ENCODE results near the gene ATP9B.

Gene ATP9B

DNA sequence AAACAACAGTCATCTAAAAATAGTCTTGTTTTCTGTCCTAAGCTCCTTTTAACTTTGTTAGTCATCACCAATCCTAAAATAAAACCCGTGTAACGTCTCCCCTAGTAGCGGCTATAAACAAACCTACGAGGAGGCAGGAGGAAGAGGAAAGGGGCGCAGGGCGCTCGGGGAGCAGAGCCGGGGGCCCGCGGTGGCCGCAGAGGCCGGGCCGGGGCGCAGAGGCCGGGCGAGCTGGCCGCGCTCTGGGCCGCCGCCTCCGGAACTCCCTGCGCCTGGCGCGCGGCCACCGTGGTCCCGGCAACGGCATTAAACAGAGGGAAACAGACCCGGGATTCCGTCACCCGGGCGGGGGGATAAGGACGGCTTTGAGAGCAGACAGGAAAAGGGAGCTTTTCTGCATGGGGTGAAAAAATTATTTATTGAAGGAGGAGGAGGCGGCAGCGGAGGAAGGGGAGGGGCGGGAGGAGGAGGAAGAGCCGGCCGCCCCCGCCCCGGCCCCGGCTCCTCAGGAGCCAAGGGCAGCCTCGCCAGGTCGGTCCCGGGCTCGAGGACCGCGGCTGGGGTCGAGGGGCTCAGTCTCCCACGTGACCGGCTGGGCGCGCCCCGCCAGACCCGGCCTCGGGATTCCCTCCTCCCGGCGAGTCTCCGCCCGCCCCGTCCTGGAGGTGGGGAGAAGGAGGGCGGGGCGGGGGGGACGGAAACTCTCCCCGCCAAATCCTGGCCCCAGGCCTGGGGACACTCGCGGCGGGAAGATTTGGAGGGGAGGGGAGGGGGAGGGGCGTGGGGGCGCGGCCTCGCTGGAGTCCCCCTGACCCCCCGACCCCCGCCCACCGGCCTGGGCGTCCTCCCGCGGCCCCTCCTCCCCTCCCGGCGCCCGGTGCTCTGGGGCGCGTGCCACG, 324.7 kb downstream of the ATP9B start:
- H3K4me3 ChIP-seq (ENCODE audit: insufficient read depth, low read depth, low read length, poor library complexity, severe bottlenecking): peak overlapping the region; percentile 73
- no peaks in the 10 kb centered on the region for H3K36me3 ChIP-seq (ENCODE audit: control insufficient read depth, insufficient read depth, low read length)
- DNase-seq: peak in 1 of 3 donors; percentile 49
- peak overlapping the region; percentile 54 for H3K27ac ChIP-seq (ENCODE audit: insufficient read depth, low read length, poor library complexity, severe bottlenecking)
- H3K9me3 ChIP-seq (ENCODE audit: control insufficient read depth, low read length): no peaks in the 10 kb centered on the region
- peaks cover 26% of the 10 kb centered on the region for H3K4me1 ChIP-seq (ENCODE audit: control insufficient read depth, insufficient read depth, low read length, poor library complexity, severe bottlenecking)
- H3K27me3 ChIP-seq (replicated peaks; ENCODE audit: control insufficient read depth, insufficient read depth, low read length, poor library complexity, severe bottlenecking): no peaks in the 10 kb centered on the region

DNA sequence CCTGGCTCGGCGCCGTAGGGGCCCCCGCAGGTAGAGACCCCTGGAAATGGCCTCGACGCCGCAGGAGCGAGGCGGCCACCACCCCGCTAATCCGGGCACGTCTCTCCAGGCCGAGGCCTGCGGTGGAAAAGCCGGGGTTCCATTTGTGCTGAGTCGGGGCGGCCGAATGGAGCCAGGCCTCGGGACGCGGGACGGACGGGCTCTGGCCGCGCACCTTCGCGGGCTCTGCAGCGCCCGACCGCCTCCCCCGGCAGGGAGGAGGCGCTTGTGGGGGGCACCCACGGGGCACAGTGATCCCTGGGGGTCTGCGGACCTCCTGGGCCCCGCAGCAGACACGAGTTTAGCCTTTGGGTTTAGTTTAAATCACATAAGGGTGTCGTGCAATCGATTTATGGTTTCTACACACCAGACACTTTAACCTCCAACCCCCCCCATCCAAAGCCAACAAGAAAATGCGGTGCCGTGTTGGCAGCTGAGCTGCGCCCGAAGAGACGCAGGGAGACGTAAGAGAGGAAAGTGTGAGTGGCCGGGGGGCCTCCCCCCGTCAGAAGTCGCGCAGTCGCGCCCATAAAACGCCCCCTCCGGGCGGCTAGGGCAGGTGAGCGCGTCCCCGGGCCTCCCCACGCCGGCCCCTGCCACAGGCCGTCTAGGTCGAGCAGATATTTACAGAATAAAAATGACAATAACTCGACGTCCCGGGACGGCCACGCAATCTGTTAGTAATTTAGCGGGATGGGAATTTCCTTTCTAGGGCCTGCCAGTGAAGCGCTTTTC, 325.5 kb downstream of the ATP9B start:
- Histone ChIP-seq H3K36me3 (ENCODE audit: control insufficient read depth, insufficient read depth, low read length) (no peaks in the 10 kb centered on the region), H3K27me3 (replicated peaks; ENCODE audit: control insufficient read depth, insufficient read depth, low read length, poor library complexity, severe bottlenecking) (no peaks in the 10 kb centered on the region), H3K27ac (ENCODE audit: insufficient read depth, low read length, poor library complexity, severe bottlenecking) (peak overlapping the region; percentile 54), H3K4me3 (ENCODE audit: insufficient read depth, low read depth, low read length, poor library complexity, severe bottlenecking) (peak overlapping the region; percentile 73), H3K4me1 (ENCODE audit: control insufficient read depth, insufficient read depth, low read length, poor library complexity, severe bottlenecking) (peaks cover 30% of the 10 kb centered on the region), H3K9me3 (ENCODE audit: control insufficient read depth, low read length) (no peaks in the 10 kb centered on the region)
- peak in 2 of 3 donors; percentile 43 to 55 for DNase-seq

DNA sequence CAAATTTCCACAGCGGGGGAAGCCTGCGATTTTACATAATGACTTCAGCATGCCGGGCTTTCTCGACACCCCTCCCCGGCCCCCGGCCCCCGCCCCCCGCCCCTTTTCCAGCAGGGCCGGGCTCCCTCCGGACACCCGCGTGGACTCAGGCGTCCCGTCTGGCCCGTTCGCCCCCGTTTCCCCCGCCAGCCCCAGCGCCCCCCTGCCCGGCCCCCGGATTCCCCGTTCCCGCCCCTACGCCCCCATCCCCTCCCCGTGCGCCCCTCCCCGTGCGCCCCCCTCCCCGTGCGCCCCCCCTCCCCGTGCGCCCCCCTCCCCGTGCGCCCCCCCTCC, 326.1 kb downstream of the ATP9B start:
- Histone ChIP-seq H3K4me1 (ENCODE audit: control insufficient read depth, insufficient read depth, low read length, poor library complexity, severe bottlenecking) (peaks cover 30% of the 10 kb centered on the region), H3K27ac (ENCODE audit: insufficient read depth, low read length, poor library complexity, severe bottlenecking) (no peak overlapping the region), H3K9me3 (ENCODE audit: control insufficient read depth, low read length) (no peaks in the 10 kb centered on the region), H3K4me3 (ENCODE audit: insufficient read depth, low read depth, low read length, poor library complexity, severe bottlenecking) (peak overlapping the region; percentile 73), H3K27me3 (replicated peaks; ENCODE audit: control insufficient read depth, insufficient read depth, low read length, poor library complexity, severe bottlenecking) (no peaks in the 10 kb centered on the region), H3K36me3 (ENCODE audit: control insufficient read depth, insufficient read depth, low read length) (no peaks in the 10 kb centered on the region)
- DNase-seq: no peak

DNA sequence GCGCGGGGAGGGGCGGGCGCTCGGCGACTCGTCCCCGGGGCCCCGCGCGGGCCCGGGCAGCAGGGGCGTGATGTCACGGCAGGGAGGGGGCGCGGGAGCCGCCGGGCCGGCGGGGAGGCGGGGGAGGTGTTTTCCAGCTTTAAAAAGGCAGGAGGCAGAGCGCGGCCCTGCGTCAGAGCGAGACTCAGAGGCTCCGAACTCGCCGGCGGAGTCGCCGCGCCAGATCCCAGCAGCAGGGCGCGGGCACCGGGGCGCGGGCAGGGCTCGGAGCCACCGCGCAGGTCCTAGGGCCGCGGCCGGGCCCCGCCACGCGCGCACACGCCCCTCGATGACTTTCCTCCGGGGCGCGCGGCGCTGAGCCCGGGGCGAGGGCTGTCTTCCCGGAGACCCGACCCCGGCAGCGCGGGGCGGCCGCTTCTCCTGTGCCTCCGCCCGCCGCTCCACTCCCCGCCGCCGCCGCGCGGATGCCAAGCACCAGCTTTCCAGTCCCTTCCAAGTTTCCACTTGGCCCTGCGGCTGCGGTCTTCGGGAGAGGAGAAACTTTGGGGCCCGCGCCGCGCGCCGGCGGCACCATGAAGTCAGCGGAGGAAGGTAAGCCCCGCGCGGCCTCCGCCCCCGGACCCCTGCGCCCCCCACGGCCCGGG, 326.7 kb downstream of the ATP9B start, which contains the start of gene NFATC1:
NFATC1 (plus strand) TSS at position 170 of the 644 bp plus-strand sequence; CDS start at position 465, 295 bp downstream.
- no peaks in the 10 kb centered on the region for H3K9me3 ChIP-seq (ENCODE audit: control insufficient read depth, low read length)
- H3K4me1 ChIP-seq (ENCODE audit: control insufficient read depth, insufficient read depth, low read length, poor library complexity, severe bottlenecking): peaks cover 31% of the 10 kb centered on the region
- H3K27me3 ChIP-seq (replicated peaks; ENCODE audit: control insufficient read depth, insufficient read depth, low read length, poor library complexity, severe bottlenecking): no peaks in the 10 kb centered on the region
- peak within 1 kb of the TSS; percentile 65 for H3K27ac ChIP-seq (ENCODE audit: insufficient read depth, low read length, poor library complexity, severe bottlenecking)
- DNase-seq: peak; percentile 73 to 76 (median 73)
- H3K4me3 ChIP-seq (ENCODE audit: insufficient read depth, low read depth, low read length, poor library complexity, severe bottlenecking): peak within 1 kb of the TSS; percentile 74
- H3K36me3 ChIP-seq (ENCODE audit: control insufficient read depth, insufficient read depth, low read length): no peaks in the 10 kb centered on the region

DNA sequence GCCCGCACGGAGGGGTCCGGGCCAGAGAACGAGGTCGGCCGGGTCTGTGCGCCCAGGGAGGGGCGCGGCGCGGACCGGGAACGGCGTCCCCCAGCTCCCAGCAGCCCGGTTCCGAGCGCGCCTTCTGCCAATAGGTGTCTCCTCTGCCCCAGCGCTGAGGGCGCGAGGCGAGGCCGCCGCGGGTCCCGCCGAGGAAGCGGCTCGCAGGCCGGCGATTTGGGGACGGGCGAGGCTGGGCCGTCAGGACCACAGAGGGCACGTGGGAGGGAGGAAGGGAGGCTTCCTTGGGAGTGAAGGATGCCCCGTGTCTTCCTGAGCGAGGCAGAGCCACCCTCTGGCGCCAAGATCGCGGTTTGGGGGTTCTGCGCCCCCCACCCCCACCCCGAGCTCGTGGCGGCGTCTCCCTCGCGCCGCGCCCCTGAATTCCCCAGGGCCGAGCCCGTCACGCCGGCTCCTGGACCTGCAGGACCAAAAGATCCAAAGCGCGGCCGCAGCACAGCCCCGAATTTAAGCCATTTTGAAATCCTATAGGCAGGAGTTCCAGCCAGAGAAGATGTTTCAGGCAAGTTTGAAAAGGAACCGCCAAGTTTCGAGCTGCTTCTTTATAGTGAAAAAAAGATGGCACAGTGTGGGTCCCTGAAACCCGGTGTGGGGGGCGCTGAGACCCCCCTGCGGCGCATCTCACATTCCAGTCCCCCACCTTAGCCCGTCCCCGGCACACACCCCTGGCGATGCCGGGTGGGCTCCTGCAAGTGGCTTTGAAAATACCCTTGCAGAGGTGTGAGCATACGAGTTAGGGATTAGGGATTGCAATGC, 327.4 kb downstream of the ATP9B start:
- DNase-seq: no peak
- Histone ChIP-seq H3K9me3 (ENCODE audit: control insufficient read depth, low read length) (no peaks in the 10 kb centered on the region), H3K4me1 (ENCODE audit: control insufficient read depth, insufficient read depth, low read length, poor library complexity, severe bottlenecking) (peaks cover 38% of the 10 kb centered on the region), H3K27me3 (replicated peaks; ENCODE audit: control insufficient read depth, insufficient read depth, low read length, poor library complexity, severe bottlenecking) (no peaks in the 10 kb centered on the region), H3K4me3 (ENCODE audit: insufficient read depth, low read depth, low read length, poor library complexity, severe bottlenecking) (peak overlapping the region; percentile 74), H3K36me3 (ENCODE audit: control insufficient read depth, insufficient read depth, low read length) (no peaks in the 10 kb centered on the region), H3K27ac (ENCODE audit: insufficient read depth, low read length, poor library complexity, severe bottlenecking) (peak overlapping the region; percentile 65)

DNA sequence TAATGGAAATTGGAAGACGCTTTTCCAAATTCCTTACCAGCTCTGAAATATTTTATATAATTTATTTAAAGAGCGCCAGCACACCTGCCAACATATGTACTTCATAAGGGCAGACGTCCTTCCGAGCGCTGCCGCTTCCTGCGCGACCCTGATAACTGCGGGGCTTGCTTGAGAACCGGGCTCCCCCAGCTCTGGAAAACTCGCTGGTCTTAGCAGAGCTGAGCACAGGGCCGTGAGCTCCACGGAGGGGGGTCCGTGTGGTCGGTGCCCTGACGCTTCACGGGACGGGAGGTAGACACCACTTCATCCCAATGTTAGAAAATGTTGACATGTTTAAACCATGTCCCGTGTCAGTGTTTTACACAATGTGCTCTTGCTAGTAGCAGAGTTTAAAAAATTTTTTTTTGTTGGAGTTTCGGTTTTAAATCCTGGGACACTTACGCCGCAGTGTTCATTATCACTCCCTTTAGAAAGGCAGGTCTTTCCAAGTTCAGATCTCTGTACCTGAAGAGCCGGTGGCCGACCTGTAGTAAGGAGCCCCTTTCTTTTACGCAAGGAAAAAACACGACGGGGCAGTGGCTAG, 328.1 kb downstream of the ATP9B start:
- Histone ChIP-seq H3K4me1 (ENCODE audit: control insufficient read depth, insufficient read depth, low read length, poor library complexity, severe bottlenecking) (peaks cover 45% of the 10 kb centered on the region), H3K27me3 (replicated peaks; ENCODE audit: control insufficient read depth, insufficient read depth, low read length, poor library complexity, severe bottlenecking) (no peaks in the 10 kb centered on the region), H3K36me3 (ENCODE audit: control insufficient read depth, insufficient read depth, low read length) (no peaks in the 10 kb centered on the region), H3K9me3 (ENCODE audit: control insufficient read depth, low read length) (no peaks in the 10 kb centered on the region), H3K27ac (ENCODE audit: insufficient read depth, low read length, poor library complexity, severe bottlenecking) (peak overlapping the region; percentile 65), H3K4me3 (ENCODE audit: insufficient read depth, low read depth, low read length, poor library complexity, severe bottlenecking) (peak overlapping the region; percentile 74)
- DNase-seq: no peak

DNA sequence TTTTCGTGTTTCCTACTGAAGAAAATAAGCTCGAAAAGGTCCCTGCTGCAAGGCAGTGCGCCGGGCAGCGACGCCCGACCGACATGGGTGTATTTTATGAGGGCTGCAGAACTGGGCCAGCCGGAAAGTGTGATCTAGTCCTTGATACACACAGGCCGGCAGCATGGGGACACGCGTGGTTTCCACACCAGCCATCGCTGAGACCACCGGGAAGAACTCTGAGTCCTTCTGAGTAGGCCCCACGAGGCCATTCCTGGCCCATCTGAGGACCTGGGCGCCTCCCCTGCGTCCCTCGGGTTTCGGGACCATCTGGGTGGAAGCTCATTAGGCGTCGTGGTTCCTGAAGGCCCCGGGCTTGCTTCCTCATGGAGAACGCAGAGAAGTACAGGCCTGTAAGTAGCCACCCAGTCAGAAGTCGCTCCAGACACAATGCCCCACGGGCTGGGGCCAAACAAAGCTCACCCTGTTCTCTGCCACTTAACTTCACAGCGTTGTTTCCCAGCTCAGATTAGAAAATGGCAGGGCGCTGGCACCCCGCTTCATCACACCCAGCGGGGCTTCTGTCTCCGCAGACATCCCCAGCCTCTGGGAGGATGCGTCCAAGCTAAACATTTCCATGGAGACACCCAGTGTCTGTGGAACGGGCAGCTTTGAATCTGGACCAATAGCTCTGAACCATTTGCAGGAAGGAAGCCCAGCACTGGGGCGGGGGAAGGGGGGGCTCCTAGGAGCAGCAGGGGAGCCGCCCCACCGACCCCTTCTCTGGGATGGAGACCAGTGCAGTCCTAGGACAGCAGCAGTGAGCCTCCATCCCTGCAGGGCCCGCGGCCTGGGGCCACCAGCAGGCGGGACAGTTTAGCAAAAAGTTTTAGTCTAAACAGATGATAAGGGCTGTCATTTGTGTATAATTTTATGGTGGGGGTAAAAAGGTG, 328.9 kb downstream of the ATP9B start:
- Histone ChIP-seq H3K27ac (ENCODE audit: insufficient read depth, low read length, poor library complexity, severe bottlenecking) (peak overlapping the region; percentile 65), H3K4me1 (ENCODE audit: control insufficient read depth, insufficient read depth, low read length, poor library complexity, severe bottlenecking) (peaks cover 48% of the 10 kb centered on the region), H3K4me3 (ENCODE audit: insufficient read depth, low read depth, low read length, poor library complexity, severe bottlenecking) (peak overlapping the region; percentile 74), H3K36me3 (ENCODE audit: control insufficient read depth, insufficient read depth, low read length) (no peaks in the 10 kb centered on the region), H3K27me3 (replicated peaks; ENCODE audit: control insufficient read depth, insufficient read depth, low read length, poor library complexity, severe bottlenecking) (no peaks in the 10 kb centered on the region), H3K9me3 (ENCODE audit: control insufficient read depth, low read length) (no peaks in the 10 kb centered on the region)
- DNase-seq: no peak

DNA sequence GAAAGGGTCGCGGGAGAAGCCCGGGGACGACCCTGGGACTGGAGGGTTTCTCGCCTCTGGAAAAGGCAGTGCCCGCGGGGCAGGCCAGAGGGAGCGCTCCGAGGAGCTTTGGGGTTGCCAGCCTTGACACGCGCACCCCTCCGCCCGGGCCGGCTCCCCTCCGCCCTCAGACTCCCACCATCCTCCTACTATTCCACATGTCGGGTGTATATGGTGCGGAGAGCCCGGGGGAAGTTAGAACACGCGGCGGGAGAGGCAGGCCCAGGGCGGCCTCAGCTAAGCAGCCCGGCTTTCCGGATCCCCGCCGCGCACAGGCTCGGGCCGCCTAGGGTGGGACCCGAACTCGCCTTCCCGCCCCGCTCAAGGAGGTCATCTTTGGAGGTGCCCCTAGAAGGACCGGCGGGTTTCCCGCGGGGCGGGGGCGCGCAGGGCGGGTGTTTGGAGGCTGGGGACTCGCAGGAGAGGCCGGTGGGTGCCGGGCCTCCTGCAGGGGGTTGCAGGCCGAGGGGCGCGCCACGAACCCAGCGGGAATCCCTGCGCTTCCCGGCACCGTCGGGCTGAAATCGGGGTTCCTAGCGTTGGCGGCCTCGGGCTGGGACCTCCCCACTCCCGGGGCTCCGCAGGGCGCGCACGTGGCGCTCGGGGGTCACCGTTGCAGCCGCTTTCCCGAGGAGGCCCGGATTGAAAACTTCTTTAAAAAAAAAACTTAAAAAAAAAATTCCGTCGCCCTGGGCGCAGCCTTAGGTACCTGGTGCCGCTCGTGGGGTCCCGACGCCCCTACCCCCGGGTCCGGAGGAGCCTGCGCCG, 330.3 kb downstream of the ATP9B start:
- no peaks in the 10 kb centered on the region for H3K27me3 ChIP-seq (replicated peaks; ENCODE audit: control insufficient read depth, insufficient read depth, low read length, poor library complexity, severe bottlenecking)
- no peaks in the 10 kb centered on the region for H3K9me3 ChIP-seq (ENCODE audit: control insufficient read depth, low read length)
- peaks cover 51% of the 10 kb centered on the region for H3K4me1 ChIP-seq (ENCODE audit: control insufficient read depth, insufficient read depth, low read length, poor library complexity, severe bottlenecking)
- no peak for DNase-seq
- H3K36me3 ChIP-seq (ENCODE audit: control insufficient read depth, insufficient read depth, low read length): no peaks in the 10 kb centered on the region
- H3K4me3 ChIP-seq (ENCODE audit: insufficient read depth, low read depth, low read length, poor library complexity, severe bottlenecking): peak overlapping the region; percentile 69
- H3K27ac ChIP-seq (ENCODE audit: insufficient read depth, low read length, poor library complexity, severe bottlenecking): peak overlapping the region; percentile 89
